Measurements from ENCODE around the gene FSTL4.

GRCh38 chr5:133400120-133400519 is 212.2 kb downstream of the FSTL4 start:
- TF ChIP-seq, protein P1, sequence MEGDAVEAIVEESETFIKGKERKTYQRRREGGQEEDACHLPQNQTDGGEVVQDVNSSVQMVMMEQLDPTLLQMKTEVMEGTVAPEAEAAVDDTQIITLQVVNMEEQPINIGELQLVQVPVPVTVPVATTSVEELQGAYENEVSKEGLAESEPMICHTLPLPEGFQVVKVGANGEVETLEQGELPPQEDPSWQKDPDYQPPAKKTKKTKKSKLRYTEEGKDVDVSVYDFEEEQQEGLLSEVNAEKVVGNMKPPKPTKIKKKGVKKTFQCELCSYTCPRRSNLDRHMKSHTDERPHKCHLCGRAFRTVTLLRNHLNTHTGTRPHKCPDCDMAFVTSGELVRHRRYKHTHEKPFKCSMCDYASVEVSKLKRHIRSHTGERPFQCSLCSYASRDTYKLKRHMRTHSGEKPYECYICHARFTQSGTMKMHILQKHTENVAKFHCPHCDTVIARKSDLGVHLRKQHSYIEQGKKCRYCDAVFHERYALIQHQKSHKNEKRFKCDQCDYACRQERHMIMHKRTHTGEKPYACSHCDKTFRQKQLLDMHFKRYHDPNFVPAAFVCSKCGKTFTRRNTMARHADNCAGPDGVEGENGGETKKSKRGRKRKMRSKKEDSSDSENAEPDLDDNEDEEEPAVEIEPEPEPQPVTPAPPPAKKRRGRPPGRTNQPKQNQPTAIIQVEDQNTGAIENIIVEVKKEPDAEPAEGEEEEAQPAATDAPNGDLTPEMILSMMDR (conservative IDR thresholded peaks at IDR 0.05; ENCODE audit: low read depth, low read length) = no peak
- TF ChIP-seq RAD21 (IDR thresholded peaks at IDR 0.05; ENCODE audit: low read length) = no peak
- TF ChIP-seq BHLHE40 (IDR thresholded peaks at IDR 0.05; ENCODE audit: low read depth, low read length) = no peak
- TF ChIP-seq POLR2A (IDR thresholded peaks at IDR 0.05; ENCODE audit: low read depth, low read length) = no peak
- TF ChIP-seq, protein P2, sequence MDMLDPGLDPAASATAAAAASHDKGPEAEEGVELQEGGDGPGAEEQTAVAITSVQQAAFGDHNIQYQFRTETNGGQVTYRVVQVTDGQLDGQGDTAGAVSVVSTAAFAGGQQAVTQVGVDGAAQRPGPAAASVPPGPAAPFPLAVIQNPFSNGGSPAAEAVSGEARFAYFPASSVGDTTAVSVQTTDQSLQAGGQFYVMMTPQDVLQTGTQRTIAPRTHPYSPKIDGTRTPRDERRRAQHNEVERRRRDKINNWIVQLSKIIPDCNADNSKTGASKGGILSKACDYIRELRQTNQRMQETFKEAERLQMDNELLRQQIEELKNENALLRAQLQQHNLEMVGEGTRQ (IDR thresholded peaks at IDR 0.05; ENCODE audit: low read depth, low read length) = no peak
- TF ChIP-seq MAZ (IDR thresholded peaks at IDR 0.05; ENCODE audit: borderline replicate concordance, low read depth, low read length) = no peak

All from IMR-90 (cell line).